Stimulated activated CD4-positive, alpha-beta T cell treated with anti-CD3 and anti-CD28 coated beads, Interleukin-4, amount 100 ng/mL, for 24 hours (primary cell): Measurements from ENCODE around the gene CLK4.

Source experiments
- DNase-seq: peaks from one replicate; pipeline ENCODE4 v3.0.0-alpha.2; 2020

Gene CLK4

DNA sequence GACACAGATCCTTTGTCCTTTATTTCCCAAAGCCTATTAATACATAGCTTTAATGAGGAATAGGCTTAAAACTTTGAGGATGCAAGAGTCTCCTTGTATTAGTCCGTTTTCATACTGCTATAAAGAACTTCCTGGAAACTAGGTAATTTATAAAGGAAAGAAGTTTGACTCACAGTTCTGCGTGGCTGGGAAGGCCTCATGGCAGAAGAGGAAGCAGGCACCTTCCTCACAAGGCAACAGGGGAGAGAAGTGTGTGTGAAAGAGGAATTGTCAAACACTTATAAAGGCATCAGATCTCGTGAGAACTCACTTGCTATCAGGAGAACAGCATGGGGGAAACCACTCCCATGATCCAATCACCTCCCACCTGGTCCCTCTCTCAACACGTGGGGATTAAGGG lies 5.4 kb upstream of the CLK4 start:
- DNase-seq = no peak

- DNase-seq = no peak
These were observed 4.1 kb upstream of the CLK4 start for GRCh38 chr5:178630951-178631350.

- DNase-seq = no peak
These were observed 3.7 kb upstream of the CLK4 start for GRCh38 chr5:178630475-178630930.

DNA sequence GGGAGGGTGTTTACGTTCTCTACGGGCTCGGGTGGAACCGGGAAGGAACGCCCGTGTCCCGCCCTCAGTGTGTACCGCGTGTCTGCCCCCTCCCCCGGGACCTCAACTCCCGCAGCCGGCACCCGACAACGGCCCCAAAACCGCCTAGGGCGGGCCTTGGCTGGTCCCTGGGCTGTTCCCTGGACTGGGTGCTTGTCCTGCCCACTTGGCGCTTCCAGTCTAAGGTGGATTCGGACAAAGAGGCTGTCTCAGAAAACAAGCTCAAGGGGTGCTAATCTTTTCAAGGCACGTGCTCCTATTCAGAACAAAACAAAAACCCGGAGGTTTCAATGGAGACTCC lies 379 bp upstream of the CLK4 start:
- DNase-seq = no peak

GRCh38 chr5:178625679-178626483 lies 969 bp downstream of the CLK4 start:
- DNase-seq = no peak

DNA sequence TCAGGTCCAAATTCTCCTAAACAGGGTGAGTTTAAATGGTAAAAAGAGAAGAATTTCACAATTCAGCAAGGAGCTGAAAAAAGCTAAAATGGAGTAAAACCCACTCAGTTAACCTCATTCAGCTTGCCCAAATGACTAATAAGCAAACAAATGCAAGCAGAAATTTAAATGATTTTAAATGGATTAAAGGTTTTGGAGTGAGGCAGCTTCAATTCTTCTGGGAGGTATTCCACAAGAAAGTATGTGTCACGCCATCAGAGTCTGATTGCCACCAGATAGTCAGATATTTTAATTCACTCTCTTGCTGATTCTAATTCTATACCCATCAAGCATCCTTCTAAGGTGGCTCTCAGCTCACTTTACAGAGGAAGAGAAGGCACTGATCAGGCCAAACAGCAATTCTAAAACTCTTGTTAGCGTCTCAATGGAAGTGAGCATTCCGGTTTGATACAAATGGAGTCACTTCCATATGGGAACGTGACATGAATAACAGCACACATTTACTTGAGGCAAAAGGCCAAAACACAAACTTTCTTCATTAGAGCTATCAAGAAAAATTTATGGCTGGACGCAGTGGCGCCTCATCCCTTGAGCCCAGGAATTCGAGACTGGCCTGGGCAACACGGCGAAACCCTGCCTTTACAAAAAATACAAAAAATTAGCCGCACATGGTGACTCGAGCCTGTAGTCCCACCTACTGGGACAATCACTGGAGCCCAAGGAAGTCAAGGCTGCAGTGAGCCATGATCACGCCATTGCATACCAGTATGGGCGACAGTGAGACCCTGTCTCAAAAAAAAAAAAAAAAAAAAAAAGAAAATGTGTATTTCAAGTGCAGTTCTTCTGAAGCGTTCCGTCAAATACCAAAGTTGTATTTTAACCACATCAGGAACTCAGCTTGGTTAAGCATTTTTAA lies 2.0 kb downstream of the CLK4 start:
- DNase-seq = no peak

- DNase-seq = no peak
These were observed 4.1 kb downstream of the CLK4 start for GRCh38 chr5:178622679-178623247.

- DNase-seq = no peak
These were observed 7.5 kb downstream of the CLK4 start for GRCh38 chr5:178619390-178619789.

DNA sequence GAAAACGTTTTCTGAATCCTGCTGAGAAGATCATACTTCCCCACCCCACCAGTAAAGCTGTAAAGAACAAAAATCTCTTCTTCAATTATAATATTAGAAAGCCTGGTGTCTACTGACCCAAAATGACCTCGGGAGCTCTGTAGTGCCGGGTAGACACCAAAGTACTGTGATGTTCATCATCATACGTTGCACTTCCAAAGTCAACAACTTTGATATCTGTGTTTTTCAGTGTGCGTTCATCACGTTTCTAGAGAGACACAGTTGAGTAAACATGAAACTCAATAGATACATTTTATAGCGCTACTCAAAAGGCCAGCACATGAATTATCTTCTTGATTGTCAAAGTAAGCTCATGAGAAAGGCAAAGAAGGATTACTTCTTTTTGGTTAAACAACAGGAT lies 14.6 kb downstream of the CLK4 start:
- no peak for DNase-seq

GRCh38 chr5:178606269-178606668 lies 20.6 kb downstream of the CLK4 start:
- DNase-seq = no peak

DNA sequence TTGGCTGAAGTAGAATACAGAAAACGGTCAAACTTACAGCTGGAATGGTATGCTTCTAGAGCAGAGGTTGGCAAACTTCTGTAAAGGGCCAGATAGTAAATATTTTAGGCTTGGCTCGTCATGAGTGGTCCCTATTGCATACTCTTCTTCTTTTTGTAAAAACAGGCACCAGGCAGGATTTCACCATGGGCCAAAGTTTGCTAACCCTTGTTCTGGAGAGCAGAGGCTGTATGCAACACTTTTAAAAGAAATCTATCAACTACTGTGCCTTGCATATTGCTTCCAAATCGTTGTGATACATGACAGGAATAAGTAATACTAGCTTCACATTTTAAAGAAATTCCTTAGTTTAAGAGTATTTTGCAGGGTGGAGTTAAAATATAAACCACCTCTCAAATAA lies 21.1 kb downstream of the CLK4 start:
- no peak for DNase-seq

DNA sequence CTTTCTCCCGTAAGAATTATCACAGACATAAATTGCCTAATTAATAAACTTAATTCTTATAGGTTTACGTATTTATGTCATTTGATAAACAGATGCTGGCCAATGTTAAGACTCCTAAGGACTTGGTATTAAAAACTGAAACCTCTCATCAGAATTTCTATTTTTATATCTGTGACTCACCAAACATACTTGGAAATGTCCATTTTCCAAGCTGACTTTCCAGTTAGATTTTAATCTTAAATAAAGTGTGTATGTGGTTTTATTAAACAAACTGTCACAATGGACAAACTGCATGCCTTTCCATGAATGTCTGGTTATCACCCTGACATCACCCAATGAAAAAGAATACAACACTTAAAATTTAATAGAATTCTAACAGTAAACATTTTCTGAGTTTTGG lies 24.1 kb downstream of the CLK4 start:
- DNase-seq = no peak

DNA sequence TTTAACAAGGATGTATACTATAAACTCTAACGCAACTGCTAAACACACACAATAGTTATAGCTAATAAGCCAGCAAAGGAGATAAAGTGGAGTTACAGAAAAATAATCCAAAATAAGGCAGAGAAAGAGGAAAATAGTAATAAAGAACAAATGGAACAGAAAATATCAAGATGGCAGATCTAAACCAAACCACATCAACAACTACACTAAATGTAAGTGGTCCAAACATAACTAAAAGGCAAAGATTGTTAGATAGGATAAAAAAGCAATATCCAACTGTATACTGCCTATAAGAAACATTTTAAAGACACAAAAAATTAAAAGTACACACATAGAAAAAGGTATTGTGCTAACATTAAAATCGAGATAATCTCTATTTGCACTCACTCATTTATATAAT lies 31.1 kb downstream of the CLK4 start:
- no peak for DNase-seq

GRCh38 chr5:178595150-178595549 lies 31.7 kb downstream of the CLK4 start:
- DNase-seq = no peak

- no peak for DNase-seq
These were observed 35.9 kb downstream of the CLK4 start for GRCh38 chr5:178590924-178591423.

GRCh38 chr5:178590141-178590923 lies 36.5 kb downstream of the CLK4 start, which contains the start of gene COL23A1:
TSS of gene COL23A1 (minus strand) at chr5:178590393.
- peak; percentile 22 for DNase-seq

- no peak for DNase-seq
These were observed 37.4 kb downstream of the CLK4 start for GRCh38 chr5:178589180-178590140.

GRCh38 chr5:178588769-178589168 lies 38.1 kb downstream of the CLK4 start:
- no peak for DNase-seq

GRCh38 chr5:178587763-178588611 lies 38.9 kb downstream of the CLK4 start:
- no peak for DNase-seq

DNA sequence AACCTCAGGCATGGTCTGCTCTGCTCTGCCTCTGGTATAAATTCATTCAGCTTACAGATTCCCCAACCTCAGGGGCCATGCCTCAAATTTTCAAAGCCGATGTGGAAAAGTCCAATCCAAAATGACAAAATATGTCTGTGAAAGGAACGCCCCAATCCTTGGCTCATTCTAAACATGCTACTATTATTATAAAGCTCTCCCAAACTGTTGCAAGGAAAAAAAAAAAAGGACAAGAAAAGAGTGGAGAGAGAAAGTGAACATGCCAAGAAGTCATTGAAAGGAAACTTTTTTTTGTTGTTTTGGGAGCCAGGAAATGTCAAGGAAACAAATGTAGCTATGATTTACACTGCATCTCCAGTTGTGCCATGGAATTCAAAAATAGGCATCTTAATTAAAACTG lies 40.5 kb downstream of the CLK4 start:
- no peak for DNase-seq
